Stimulated activated CD4-positive, alpha-beta T cell treated with anti-CD3 and anti-CD28 coated beads, Interleukin-12 subunit alpha, Interleukin-12 subunit beta, amount 100 ng/mL, for 24 hours (primary cell): Measurements from ENCODE around the gene RETSAT.
"Not testable (repeated sequence)": the region's sequence is repeated elsewhere in the genome, so short reads cannot be mapped to it uniquely, and the experiment has no call there.

Source experiments
- DNase-seq, 2 experiments: peaks; one replicate each; pipeline ENCODE4 v3.0.0-alpha.2; 2020; ENCODE audit warnings: low read depth in 2 of 2

The RETSAT gene

DNA sequence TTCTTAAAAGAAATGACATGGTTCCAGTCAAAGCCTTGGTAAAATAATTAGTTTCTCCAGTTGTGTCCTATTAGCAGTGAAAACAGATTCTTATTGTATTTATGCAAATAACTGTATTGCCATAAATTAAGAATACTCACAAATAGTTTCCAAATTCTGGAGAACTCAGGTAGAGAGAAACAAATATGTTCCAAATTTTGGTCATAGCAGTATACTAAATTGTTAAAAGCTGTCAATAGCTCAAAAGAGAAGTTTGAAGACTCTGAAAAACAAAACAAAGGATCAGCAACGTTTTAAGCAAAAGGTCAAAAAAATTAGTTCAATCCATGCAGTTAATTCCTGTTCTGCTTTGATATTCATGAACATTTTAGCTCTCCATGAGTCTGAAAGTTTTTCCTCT is 25.7 kb upstream of the RETSAT start:
- DNase-seq: no peak

GRCh38 chr2:85378257-85378656 is 23.9 kb upstream of the RETSAT start:
- DNase-seq: no peak

DNA sequence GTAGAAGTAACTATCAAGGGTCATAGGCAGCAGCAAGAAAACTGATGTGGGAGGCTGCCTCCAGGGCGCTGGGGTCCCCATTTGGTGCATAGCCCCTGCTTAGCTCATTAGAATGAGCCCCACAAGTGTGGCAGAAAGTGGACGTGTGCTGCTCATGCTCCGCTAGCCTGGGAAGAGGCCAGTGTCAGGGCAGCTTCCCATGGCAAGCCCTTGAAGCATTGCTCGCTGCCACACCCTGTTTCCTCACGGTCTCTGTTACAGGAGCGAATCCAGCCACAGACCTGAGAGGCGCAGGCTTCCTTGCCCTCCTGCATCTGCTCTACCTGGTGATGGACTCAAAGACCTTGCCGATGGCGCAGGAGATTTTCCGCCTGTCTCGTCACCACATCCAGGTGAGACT is 22.8 kb upstream of the RETSAT start:
- DNase-seq: no peak

- DNase-seq: no peak
These were observed 22.1 kb upstream of the RETSAT start for GRCh38 chr2:85376291-85377065.

- no peak for DNase-seq
These were observed 16.7 kb upstream of the RETSAT start for GRCh38 chr2:85371045-85371444.

- DNase-seq: no peak
These were observed 15.2 kb upstream of the RETSAT start for GRCh38 chr2:85369500-85369899.

- no peak for DNase-seq
These were observed 14.6 kb upstream of the RETSAT start for GRCh38 chr2:85368921-85369320.

DNA sequence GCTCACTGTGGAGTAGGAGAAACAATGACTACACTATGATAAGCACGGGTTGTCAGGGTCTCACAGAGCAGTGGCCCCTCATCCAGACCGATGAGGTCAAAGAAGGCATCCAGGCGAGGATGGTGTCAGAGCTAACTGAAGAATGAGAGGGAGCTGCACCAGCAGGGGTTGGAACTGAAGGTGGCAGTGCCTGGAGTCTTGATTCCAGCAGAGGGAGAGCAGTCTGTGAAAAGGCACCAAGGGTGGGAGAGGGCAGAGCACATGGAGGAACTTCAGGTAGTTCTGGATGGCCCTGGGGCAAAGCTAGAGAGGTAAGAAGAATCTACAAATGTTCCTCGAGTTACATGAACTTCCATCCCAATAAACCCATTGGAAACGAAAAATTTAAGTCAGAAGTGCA is 12.9 kb upstream of the RETSAT start:
- DNase-seq: no peak

DNA sequence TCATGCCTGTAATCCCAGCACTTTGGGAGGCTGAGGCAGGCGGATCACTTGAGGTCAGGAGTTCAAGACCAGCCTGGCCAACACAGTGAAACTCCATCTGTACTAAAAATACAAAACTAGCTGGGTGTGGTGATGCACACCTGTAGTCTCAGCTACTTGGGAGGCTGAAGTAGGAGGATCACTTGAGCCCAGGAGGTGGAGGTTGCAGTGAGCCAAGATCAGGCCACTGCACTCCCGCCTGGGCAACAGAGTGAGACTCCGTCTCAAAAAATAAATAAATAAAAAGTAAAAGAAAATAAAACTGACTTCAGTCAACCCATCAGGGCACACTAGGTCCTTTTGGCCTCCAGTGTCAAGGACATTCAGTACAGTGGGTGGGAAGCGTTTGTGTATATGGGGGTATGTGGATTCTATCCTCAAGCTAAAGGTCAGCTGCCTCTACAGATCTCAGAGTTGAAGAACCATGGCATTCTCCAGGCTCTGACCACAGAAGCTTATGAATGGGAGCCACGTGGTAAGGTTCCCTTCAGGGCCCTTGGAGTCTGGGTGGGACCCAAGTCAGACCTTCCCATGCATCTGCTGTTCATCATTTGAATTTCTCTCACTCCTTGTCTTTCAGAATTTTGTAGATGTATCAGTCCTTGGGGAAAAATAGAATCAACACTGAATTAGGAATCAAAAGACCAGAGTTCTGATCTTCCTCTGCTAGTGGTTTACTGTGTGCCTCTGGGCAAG is 8.5 kb upstream of the RETSAT start:
- not testable (repeated sequence) for DNase-seq

DNA sequence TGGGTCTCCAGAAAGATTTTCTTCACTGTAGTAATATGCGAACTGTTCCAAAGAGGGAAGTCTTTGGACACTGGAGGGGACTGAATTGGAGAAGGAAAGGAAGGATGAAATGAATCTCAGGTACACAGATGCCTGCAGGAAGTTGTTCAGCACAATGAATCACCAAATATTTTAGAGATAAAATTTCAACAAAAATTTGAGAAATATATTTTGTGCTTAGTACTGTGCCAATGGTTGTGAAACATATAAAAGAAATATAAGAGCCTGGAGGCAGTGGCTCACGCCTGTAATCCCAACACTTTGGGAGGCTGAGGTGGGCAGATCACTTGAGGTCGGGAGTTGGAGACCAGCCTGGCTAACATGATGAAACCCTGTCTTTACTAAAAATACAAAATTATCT is 3.4 kb upstream of the RETSAT start:
- no peak for DNase-seq

GRCh38 chr2:85356186-85356585 is 1.9 kb upstream of the RETSAT start:
- no peak for DNase-seq

DNA sequence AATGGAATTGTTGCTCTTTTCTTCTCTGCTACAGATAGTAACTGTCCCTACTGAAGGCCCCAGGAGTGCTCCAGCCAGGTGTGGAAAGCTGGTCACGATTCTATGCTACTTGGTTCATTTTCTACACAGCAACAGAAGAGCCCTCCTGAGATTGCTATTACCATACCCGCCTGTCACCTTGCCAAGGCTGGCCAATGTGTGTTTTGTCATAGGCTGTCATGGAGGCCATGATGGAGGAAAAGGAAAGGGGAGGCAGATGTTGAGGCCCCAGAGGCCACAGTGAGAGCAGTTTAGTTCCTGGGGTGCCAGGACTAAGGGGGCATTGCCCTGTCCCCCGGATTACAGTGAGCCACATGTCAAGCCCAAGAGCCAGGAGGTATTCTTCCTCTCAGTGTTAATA is 1.2 kb upstream of the RETSAT start:
- no peak for DNase-seq

DNA sequence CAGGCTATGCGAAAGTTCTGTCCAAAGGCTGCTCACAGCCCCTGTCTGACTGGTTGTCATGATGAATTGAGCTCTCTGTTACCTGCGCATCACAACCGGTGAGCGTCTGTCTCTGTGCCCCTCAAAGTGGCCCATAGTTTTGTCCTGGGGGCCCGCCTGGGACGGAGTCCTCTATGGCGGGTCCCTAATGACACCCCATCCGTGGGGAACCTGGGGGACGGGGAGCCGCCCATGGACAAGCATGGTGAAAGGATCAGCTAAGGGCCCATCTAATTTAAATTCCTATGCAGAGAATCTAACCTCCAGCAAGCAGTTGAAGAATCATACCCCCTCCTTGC is 714 bp upstream of the RETSAT start:
- no peak for DNase-seq

- peak in 1 of 2 experiments; percentile 8 for DNase-seq
These were observed 447 bp downstream of the RETSAT start for GRCh38 chr2:85353876-85354285.

DNA sequence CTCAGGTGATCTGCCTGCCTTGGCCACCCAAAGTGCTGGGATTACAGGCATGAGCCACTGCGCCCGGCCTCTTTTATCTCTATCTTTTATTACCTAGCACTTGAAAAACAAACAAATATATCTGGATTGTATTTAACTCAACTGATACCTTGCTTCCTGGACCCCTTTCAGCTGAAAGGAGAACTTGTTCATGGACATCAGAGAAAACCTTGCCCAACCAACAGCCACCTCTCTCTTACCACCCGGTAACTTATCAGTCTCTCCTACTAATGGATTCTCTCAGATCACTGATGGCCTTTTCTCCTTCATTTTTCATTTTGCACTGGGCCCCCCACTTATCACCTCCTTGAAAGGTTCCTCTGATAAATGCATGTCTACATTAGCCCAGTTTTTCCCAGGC is 6.7 kb downstream of the RETSAT start:
- no peak for DNase-seq

DNA sequence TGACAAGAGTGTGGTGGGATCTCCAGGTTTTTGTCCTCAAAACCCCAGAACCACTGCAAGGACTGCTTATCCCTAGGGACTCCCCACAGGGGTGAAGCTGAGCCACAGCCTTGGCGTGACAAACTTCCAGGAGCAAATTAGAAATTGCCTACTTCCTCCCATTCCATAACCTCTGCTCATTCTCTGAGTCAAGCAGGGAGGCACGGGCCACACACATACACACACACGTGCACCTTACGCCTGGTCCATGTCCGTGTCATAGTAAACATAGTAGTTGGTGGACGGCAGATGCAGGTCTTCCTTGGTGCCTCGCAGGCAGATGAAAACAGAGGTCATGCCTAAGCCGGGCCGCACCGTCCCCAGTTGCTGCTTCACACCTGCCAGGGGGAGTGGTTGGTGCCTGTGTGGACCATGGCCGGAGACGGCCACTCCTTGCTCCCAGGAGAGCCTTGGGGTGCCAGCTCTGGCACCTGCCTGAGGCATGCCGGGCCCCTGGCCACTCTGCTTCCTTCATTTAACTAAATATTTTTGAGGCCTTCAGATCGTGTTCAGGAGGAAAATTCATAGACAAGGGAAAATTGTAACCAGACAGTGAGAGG is 9.9 kb downstream of the RETSAT start:
- no peak for DNase-seq

DNA sequence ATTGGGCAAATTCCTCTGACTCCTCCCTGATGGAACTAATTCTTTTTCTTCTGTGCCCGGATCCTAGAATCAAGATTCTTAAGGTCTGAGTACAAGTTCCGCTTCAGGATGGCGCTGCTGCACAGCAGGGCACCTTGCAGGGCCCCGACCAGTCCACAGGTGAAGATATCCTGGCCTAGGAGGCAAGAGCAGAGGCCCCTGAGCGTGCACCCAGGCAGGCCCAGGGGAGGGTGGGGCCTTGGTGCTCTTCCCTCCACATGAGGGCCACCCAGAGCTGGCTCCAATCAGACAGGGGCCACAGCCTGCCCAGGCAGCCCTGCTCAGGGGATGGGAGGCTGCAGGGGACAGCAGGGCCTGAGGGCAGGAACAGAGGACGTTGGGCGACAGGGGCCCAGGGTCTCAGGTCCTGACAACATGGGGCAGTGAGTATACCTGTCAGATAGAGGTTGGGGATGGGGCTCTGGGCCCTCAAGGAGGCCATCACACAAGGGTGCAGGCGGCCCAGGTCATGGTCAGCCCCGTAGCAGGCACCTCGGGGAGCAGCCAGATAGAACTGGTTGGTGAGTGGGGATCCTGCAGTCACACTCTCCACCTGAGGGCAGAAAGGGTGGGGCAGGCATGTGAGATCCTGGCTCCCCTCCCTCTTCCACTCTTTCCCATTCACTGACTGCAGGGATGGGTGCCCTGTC is 11.0 kb downstream of the RETSAT start:
- not testable (repeated sequence) for DNase-seq

DNA sequence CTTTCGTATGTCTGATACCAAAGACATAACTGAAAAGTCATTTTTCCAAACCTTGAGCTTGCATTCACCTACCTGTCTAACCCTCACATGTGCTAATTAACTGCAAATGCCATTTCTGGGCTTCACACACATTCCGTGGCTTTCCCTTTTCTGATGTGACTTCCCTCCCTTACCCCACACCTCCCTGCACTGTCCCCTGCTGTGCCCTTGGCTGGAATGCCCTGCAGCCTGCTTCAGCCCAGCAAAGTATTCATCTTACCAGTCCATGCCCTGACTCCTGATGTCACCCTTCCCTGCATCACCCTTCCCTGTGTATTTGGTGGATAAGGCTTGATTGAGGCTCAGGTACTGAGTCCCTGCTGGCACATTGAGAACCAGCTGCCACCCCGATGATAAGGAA is 12.2 kb downstream of the RETSAT start:
- no peak for DNase-seq

- DNase-seq: no peak
These were observed 12.9 kb downstream of the RETSAT start for GRCh38 chr2:85341269-85342029.

DNA sequence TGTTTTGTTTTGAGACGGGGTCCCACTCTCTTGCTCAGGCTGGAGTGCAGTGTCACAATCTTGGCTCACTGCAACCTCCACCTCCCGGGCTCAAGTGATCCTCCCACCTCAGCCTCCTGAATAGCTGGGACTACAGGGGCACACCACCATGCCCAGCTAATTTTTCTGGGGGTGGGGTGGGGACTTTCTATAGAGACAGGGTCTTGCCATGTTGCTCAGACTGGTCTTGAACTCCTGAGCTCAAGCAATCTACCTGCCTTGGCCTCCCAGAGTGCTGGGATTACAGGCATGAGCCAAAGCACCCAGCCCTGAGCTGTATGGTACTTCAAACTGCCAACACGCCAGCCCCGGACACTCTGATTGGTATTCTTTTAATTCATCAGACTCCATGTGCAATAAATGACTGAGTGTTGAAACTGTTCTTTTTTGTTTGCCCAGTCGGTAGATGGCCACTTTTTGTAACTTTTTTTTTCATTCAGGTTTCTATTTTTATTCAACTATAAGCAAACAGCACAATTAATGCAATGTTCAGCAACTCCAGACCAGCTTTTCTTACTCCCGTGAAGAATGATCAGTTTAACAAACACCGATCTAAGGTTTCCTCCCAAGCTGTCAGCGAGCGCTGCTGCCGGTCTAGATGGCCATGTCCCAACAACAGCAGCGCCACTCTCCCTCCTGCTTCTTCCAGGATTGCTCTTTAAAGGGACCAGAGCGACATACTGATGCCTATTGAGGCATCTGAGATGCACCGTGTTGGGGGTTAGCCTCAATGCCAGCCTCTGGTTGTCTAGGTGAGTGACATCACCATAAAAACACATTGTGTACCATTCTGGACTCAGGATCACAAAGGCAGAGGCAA is 14.1 kb downstream of the RETSAT start:
- DNase-seq: no peak

- no peak for DNase-seq
These were observed 19.4 kb downstream of the RETSAT start for GRCh38 chr2:85334928-85335327.
